HepG2 (cell line): Measurements from ENCODE around the gene ESF1.

ENCODE experiments used
- BCLAF1 ChIP-seq: fragments of 450-650 bp; IDR thresholded peaks from 2 replicates; pipeline ENCODE4 v1.6.1; 2017; ENCODE audit warnings: mild to moderate bottlenecking
- CHD2 ChIP-seq: IDR thresholded peaks from 2 replicates; pipeline ENCODE4 v1.6.1; 2011; ENCODE audit warnings: low read depth, low read length, improper control_type of control experiment
- JUN ChIP-seq: sonication (generic); formaldehyde crosslinking; IDR thresholded peaks from 2 replicates; pipeline ENCODE4 v1.4.0; 2020; ENCODE audit warnings: mild to moderate bottlenecking, missing genetic modification reagents
- MYNN ChIP-seq: sonication (generic); formaldehyde crosslinking; IDR thresholded peaks from 2 replicates; pipeline ENCODE4 v1.4.0; 2020; ENCODE audit warnings: mild to moderate bottlenecking, low read depth, missing genetic modification reagents
- NCOA1 ChIP-seq: sonication (generic); formaldehyde crosslinking; IDR thresholded peaks from 2 replicates; pipeline ENCODE4 v1.9.0; 2021; ENCODE audit warnings: missing genetic modification reagents

- TF ChIP-seq NCOA1 (CRISPR knock-in tag) (no peak), JUN (CRISPR knock-in tag) (no peak), CHD2 (no peak), BCLAF1 (no peak), MYNN (no peak)
Observed at GRCh38 chr20:13694420-13695150, 90.1 kb downstream of the ESF1 start.
